H9 (cell line): ENCODE results near the gene CACHD1. TPM values are rescaled to one million over a fixed set of nuclear protein-coding genes. Genes with fewer than 3 reads are reported as not detected.

Experiments
- DNase-seq: peaks from one replicate; pipeline ENCODE4 v3.0.0-alpha.2; 2017
- H2AFZ ChIP-seq: one replicate; pipeline ENCODE4 v1.6.1; 2013; ENCODE audit warnings: mild to moderate bottlenecking, low read length, control low read depth, moderate library complexity
- H2AK5ac ChIP-seq: 2 replicates; pipeline ENCODE4 v1.6.1; 2013; ENCODE audit warnings: low read length, control low read depth, mixed read lengths; ENCODE audit not compliant: insufficient read length
- H2BK120ac ChIP-seq: one replicate; pipeline ENCODE4 v1.6.1; 2013; ENCODE audit warnings: low read depth, mild to moderate bottlenecking, low read length, control low read depth, inconsistent platforms; ENCODE audit not compliant: poor library complexity, severe bottlenecking
- H2BK12ac ChIP-seq: 2 replicates; pipeline ENCODE4 v1.6.1; 2013; ENCODE audit warnings: low read length, control low read depth, mixed read lengths, low read depth; ENCODE audit not compliant: insufficient read length
- H2BK15ac ChIP-seq: 2 replicates; pipeline ENCODE4 v1.6.1; 2013; ENCODE audit warnings: low read depth, low read length, control low read depth
- H2BK20ac ChIP-seq: one replicate; pipeline ENCODE4 v1.6.1; 2013; ENCODE audit warnings: low read depth, mild to moderate bottlenecking, low read length, control low read depth, inconsistent platforms; ENCODE audit not compliant: poor library complexity, severe bottlenecking
- H2BK5ac ChIP-seq: 2 replicates; pipeline ENCODE4 v1.6.1; 2013; ENCODE audit warnings: low read length, control low read depth, mixed read lengths; ENCODE audit not compliant: insufficient read length
- H3K14ac ChIP-seq: 2 replicates; pipeline ENCODE4 v1.6.1; 2013; ENCODE audit warnings: low read length, control low read depth; ENCODE audit not compliant: insufficient read depth
- H3K18ac ChIP-seq: 2 replicates; pipeline ENCODE4 v1.6.1; 2013; ENCODE audit warnings: low read depth, mild to moderate bottlenecking, mixed read lengths, low read length, control low read depth; ENCODE audit not compliant: insufficient read length
- H3K23ac ChIP-seq: 2 replicates; pipeline ENCODE4 v1.6.1; 2013; ENCODE audit warnings: low read length, control low read depth, mixed read lengths, low read depth; ENCODE audit not compliant: insufficient read length
- H3K23me2 ChIP-seq: 2 replicates; pipeline ENCODE4 v1.6.1; 2013; ENCODE audit warnings: low read depth, mild to moderate bottlenecking, mixed read lengths, low read length, control low read depth; ENCODE audit not compliant: insufficient read length, poor library complexity, severe bottlenecking
- H3K27ac ChIP-seq: 2 replicates; pipeline ENCODE4 v1.5.1; 2013; ENCODE audit warnings: low read length, control low read depth, mixed read lengths, low read depth; ENCODE audit not compliant: insufficient read length
- H3K27me3 ChIP-seq: 2 replicates; pipeline ENCODE4 v1.6.1; 2013; ENCODE audit warnings: low read length, control low read depth, inconsistent platforms; ENCODE audit not compliant: insufficient read depth
- H3K4ac ChIP-seq: 2 replicates; pipeline ENCODE4 v1.6.1; 2013; ENCODE audit warnings: low read depth, mild to moderate bottlenecking, control low read depth, inconsistent platforms, low read length, moderate library complexity
- H3K4me1 ChIP-seq: 2 replicates; pipeline ENCODE4 v1.6.1; 2013; ENCODE audit warnings: low read length, control low read depth, inconsistent platforms; ENCODE audit not compliant: insufficient read depth
- H3K4me2 ChIP-seq: 2 replicates; pipeline ENCODE4 v1.6.1; 2013; ENCODE audit warnings: low read length, control low read depth, mixed read lengths; ENCODE audit not compliant: insufficient read length, insufficient read depth
- H3K56ac ChIP-seq: 2 replicates; pipeline ENCODE4 v1.6.1; 2013; ENCODE audit warnings: low read depth, mild to moderate bottlenecking, mixed read lengths, low read length, control low read depth; ENCODE audit not compliant: insufficient read length
- H3K79me1 ChIP-seq: 2 replicates; pipeline ENCODE4 v1.6.1; 2013; ENCODE audit warnings: low read depth, mild to moderate bottlenecking, moderate library complexity, low read length, control low read depth, inconsistent platforms; ENCODE audit not compliant: insufficient read depth, poor library complexity, severe bottlenecking
- H3K79me2 ChIP-seq: 2 replicates; pipeline ENCODE4 v1.6.1; 2013; ENCODE audit warnings: low read length, control low read depth, inconsistent platforms; ENCODE audit not compliant: insufficient read depth
- H3K9ac ChIP-seq: 2 replicates; pipeline ENCODE4 v1.6.1; 2013; ENCODE audit warnings: low read length, control low read depth, mixed read lengths; ENCODE audit not compliant: insufficient read length; ENCODE audit errors: extremely low read depth
- H3K9me3 ChIP-seq: one replicate; pipeline ENCODE4 v1.6.1; 2013; ENCODE audit warnings: low read depth, low read length, inconsistent platforms; ENCODE audit not compliant: control insufficient read depth
- H3T11ph ChIP-seq: one replicate; pipeline ENCODE4 v1.6.1; 2013; ENCODE audit warnings: mild to moderate bottlenecking, low read length, control low read depth, inconsistent platforms
- H4K20me1 ChIP-seq: one replicate; pipeline ENCODE4 v1.6.1; 2013; ENCODE audit not compliant: control insufficient read depth, insufficient read length, insufficient read depth
- H4K5ac ChIP-seq: 2 replicates; pipeline ENCODE4 v1.6.1; 2013; ENCODE audit warnings: low read depth, mild to moderate bottlenecking, mixed read lengths, low read length, control low read depth; ENCODE audit not compliant: insufficient read length
- H4K8ac ChIP-seq: replicated peaks from 2 replicates; pipeline ENCODE4 v1.6.1; 2013; ENCODE audit warnings: low read length, control low read depth, mixed read lengths, low read depth; ENCODE audit not compliant: insufficient read length
- H4K91ac ChIP-seq: 2 replicates; pipeline ENCODE4 v1.6.1; 2013; ENCODE audit warnings: low read depth, mild to moderate bottlenecking, moderate library complexity, mixed read lengths, low read length, control low read depth; ENCODE audit not compliant: insufficient read length
- H3K27ac Mint-ChIP-seq, 3 experiments: 2 replicates in 2 of 3; 3 replicates in 1 of 3; pipeline ENCODE4 v1.8.0; 2020 to 2021; ENCODE audit warnings: mixed read lengths in 3 of 3, mild to moderate bottlenecking in 1 of 3, moderate library complexity in 1 of 3
- H3K27me3 Mint-ChIP-seq: 2 replicates; pipeline ENCODE4 v1.8.0; 2021; ENCODE audit warnings: low read depth, mild to moderate bottlenecking, moderate library complexity, mixed read lengths
- H3K36me3 Mint-ChIP-seq, 3 experiments: 2 replicates in 2 of 3; 3 replicates in 1 of 3; pipeline ENCODE4 v1.8.0; 2020 to 2021; ENCODE audit warnings: low read depth in 3 of 3, mixed read lengths in 3 of 3; ENCODE audit not compliant: insufficient read depth in 1 of 3
- H3K4me1 Mint-ChIP-seq, 2 experiments: 2 replicates each; pipeline ENCODE4 v1.8.0; 2020; ENCODE audit warnings: mixed read lengths in 2 of 2
- H3K4me3 Mint-ChIP-seq, 2 experiments: 2 replicates in 1 of 2; 3 replicates in 1 of 2; pipeline ENCODE4 v1.8.0; 2020 to 2021; ENCODE audit warnings: mild to moderate bottlenecking in 2 of 2, mixed read lengths in 2 of 2, moderate library complexity in 1 of 2
- H3K9me3 Mint-ChIP-seq, 2 experiments: 2 replicates in 1 of 2; 3 replicates in 1 of 2; pipeline ENCODE4 v1.8.0; 2020; ENCODE audit warnings: mild to moderate bottlenecking in 2 of 2, mixed read lengths in 2 of 2, moderate library complexity in 1 of 2
- WGBS: extraction: QIAGEN DNeasy Blood & Tissue Kit; methylation state at CpG from one replicate; pipeline ENCODE4 v1.1.7; 2013; ENCODE audit warnings: missing lambda C conversion rate, low lambda C conversion rate, mixed read lengths; ENCODE audit not compliant: insufficient read length; ENCODE audit errors: extremely low coverage; 5-methylcytosine and 5-hydroxymethylcytosine counted together
- total RNA-seq: library from RNA; stranded (reverse); gene quantifications from 2 replicates; pipeline ENCODE4 v1.2.1, GENCODE V29; 2021
- TF ChIP-seq, protein P1 (sequence below): fragments of 200-600 bp; sonication (generic); conservative IDR thresholded peaks from 3 replicates; pipeline ENCODE4 v1.8.0; 2021; ENCODE audit warnings: antibody characterized with exemption, mild to moderate bottlenecking

CACHD1 gene
- total RNA-seq, 1 experiment from 2014 or later: 94.2 TPM

GRCh38 chr1:64664299-64664698 is 194.4 kb downstream of the CACHD1 start:
- Mint-ChIP-seq H3K4me3 (no peak overlapping the region), H3K36me3 (peaks cover 41 to 91% (median 77%) of the 10 kb centered on the region in 3 experiments; a peak in 6 of 7 replicates), H3K27ac (no peak overlapping the region), H3K27me3 (no peaks in the 10 kb centered on the region), H3K4me1 (peaks cover 2 to 8% of the 10 kb centered on the region in 2 experiments), H3K9me3 (no peaks in the 10 kb centered on the region)
- H3K23ac ChIP-seq: no peak overlapping the region
- H2BK20ac ChIP-seq: no peak overlapping the region
- DNase-seq: no peak
- no peaks in the 10 kb centered on the region for H3K27me3 ChIP-seq
- no peak overlapping the region for H2BK5ac ChIP-seq
- no peak overlapping the region for H2AFZ ChIP-seq
- H4K20me1 ChIP-seq: no peaks in the 10 kb centered on the region
- no peak overlapping the region for H4K5ac ChIP-seq
- no peak overlapping the region for H3T11ph ChIP-seq
- H3K27ac ChIP-seq: no peak overlapping the region
- no CpG with 5 or more reads among the region's 6 CpGs for WGBS
- no peak overlapping the region for H3K4ac ChIP-seq
- no peak overlapping the region for H4K8ac ChIP-seq
- H3K79me1 ChIP-seq: no peaks in the 10 kb centered on the region
- no peaks in the 10 kb centered on the region for H3K9me3 ChIP-seq
- no peak overlapping the region for H3K18ac ChIP-seq
- no peaks in the 10 kb centered on the region for H3K23me2 ChIP-seq
- TF ChIP-seq, protein P1, sequence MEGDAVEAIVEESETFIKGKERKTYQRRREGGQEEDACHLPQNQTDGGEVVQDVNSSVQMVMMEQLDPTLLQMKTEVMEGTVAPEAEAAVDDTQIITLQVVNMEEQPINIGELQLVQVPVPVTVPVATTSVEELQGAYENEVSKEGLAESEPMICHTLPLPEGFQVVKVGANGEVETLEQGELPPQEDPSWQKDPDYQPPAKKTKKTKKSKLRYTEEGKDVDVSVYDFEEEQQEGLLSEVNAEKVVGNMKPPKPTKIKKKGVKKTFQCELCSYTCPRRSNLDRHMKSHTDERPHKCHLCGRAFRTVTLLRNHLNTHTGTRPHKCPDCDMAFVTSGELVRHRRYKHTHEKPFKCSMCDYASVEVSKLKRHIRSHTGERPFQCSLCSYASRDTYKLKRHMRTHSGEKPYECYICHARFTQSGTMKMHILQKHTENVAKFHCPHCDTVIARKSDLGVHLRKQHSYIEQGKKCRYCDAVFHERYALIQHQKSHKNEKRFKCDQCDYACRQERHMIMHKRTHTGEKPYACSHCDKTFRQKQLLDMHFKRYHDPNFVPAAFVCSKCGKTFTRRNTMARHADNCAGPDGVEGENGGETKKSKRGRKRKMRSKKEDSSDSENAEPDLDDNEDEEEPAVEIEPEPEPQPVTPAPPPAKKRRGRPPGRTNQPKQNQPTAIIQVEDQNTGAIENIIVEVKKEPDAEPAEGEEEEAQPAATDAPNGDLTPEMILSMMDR: no peak
- H3K14ac ChIP-seq: no peak overlapping the region
- H3K56ac ChIP-seq: no peak overlapping the region
- no peak overlapping the region for H2BK120ac ChIP-seq
- H2AK5ac ChIP-seq: no peak overlapping the region
- no peak overlapping the region for H3K4me2 ChIP-seq
- no peak overlapping the region for H3K9ac ChIP-seq
- no peak overlapping the region for H4K91ac ChIP-seq
- no peak overlapping the region for H2BK12ac ChIP-seq
- H3K79me2 ChIP-seq: no peaks in the 10 kb centered on the region
- no peak overlapping the region for H2BK15ac ChIP-seq
- no peaks in the 10 kb centered on the region for H3K4me1 ChIP-seq
